Progenitor cell of endocrine pancreas (in vitro differentiated cells): Measurements from ENCODE around the gene CDK11B. TPM values are rescaled to one million over a fixed set of nuclear protein-coding genes. Genes with fewer than 3 reads are reported as not detected.

ENCODE experiments used
- DNase-seq: peaks from one replicate; pipeline ENCODE4 v3.0.0; 2021; ENCODE audit warnings: low spot score; ENCODE audit not compliant: unreplicated experiment
- H3K27ac Mint-ChIP-seq: 2 replicates; pipeline ENCODE4 v1.8.0; 2021; ENCODE audit warnings: mild to moderate bottlenecking, moderate library complexity, mixed read lengths
- H3K27me3 Mint-ChIP-seq: 2 replicates; pipeline ENCODE4 v1.8.0; 2021; ENCODE audit warnings: mixed read lengths
- H3K36me3 Mint-ChIP-seq: 2 replicates; pipeline ENCODE4 v1.8.0; 2022; ENCODE audit warnings: mixed read lengths; ENCODE audit not compliant: insufficient read depth
- H3K4me1 Mint-ChIP-seq: 2 replicates; pipeline ENCODE4 v1.8.0; 2021; ENCODE audit warnings: low read depth, mixed read lengths
- H3K4me3 Mint-ChIP-seq: 2 replicates; pipeline ENCODE4 v1.8.0; 2021; ENCODE audit warnings: low read depth, mild to moderate bottlenecking, moderate library complexity, mixed read lengths
- H3K9me3 Mint-ChIP-seq: 2 replicates; pipeline ENCODE4 v1.8.0; 2021; ENCODE audit warnings: low read depth, mixed read lengths
- CTCF ChIP-seq: fragments of 200-600 bp; sonication (generic); IDR thresholded peaks from one replicate; pipeline ENCODE4 v1.5.0; 2021; ENCODE audit warnings: antibody characterized with exemption, mild to moderate bottlenecking; ENCODE audit not compliant: unreplicated experiment
- total RNA-seq: library from RNA; stranded (reverse); gene quantifications from 2 replicates; pipeline ENCODE4 v1.2.1, GENCODE V29; 2021

CDK11B gene
- total RNA-seq, 1 donor from 2014 or later, result 28.7 TPM

GRCh38 chr1:1593834-1594601, 64.8 kb downstream of the CDK11B start:
- peaks cover 3% of the 10 kb centered on the region for H3K4me1 Mint-ChIP-seq
- no peak for TF ChIP-seq CTCF
- H3K36me3 Mint-ChIP-seq, result no peaks in the 10 kb centered on the region
- no peaks in the 10 kb centered on the region for H3K9me3 Mint-ChIP-seq
- no peak overlapping the region for H3K27ac Mint-ChIP-seq
- DNase-seq, result no peak
- H3K4me3 Mint-ChIP-seq, result no peak overlapping the region
- peaks cover 28% of the 10 kb centered on the region for H3K27me3 Mint-ChIP-seq

- no peaks in the 10 kb centered on the region for H3K4me1 Mint-ChIP-seq
- H3K4me3 Mint-ChIP-seq, result no peak overlapping the region
- H3K27ac Mint-ChIP-seq, result no peak overlapping the region
- TF ChIP-seq CTCF, result no peak
- H3K9me3 Mint-ChIP-seq, result no peaks in the 10 kb centered on the region
- no peak for DNase-seq
- no peaks in the 10 kb centered on the region for H3K36me3 Mint-ChIP-seq
- H3K27me3 Mint-ChIP-seq, result peaks cover 20% of the 10 kb centered on the region
These were observed 67.4 kb downstream of the CDK11B start for GRCh38 chr1:1591452-1591851.

Other genes with a start within 250 kb of the CDK11B start
- 15.1 and 18.1 TPM in 2 replicates for gene ANKRD65, start 237.7 kb downstream of the CDK11B start, total RNA-seq
- 29.7 and 36.8 TPM in 2 replicates for gene VWA1, start 223.3 kb downstream of the CDK11B start, total RNA-seq
- gene ATAD3C, start 209.3 kb downstream of the CDK11B start, total RNA-seq, result 1.6 and 1.9 TPM in 2 replicates
- 36.7 and 42.0 TPM in 2 replicates for gene ATAD3B, start 187.2 kb downstream of the CDK11B start, total RNA-seq
- gene ATAD3A, start 146.8 kb downstream of the CDK11B start, total RNA-seq, result 37.4 and 38.8 TPM in 2 replicates
- 5.1 and 6.6 TPM in 2 replicates for gene TMEM240, start 118.4 kb downstream of the CDK11B start, total RNA-seq
- gene SSU72, start 84.1 kb downstream of the CDK11B start, total RNA-seq, result 114 and 118 TPM in 2 replicates
- 2.7 and 4.2 TPM in 2 replicates for gene FNDC10, start 58.9 kb downstream of the CDK11B start, total RNA-seq
- gene MIB2, start 43.5 kb downstream of the CDK11B start, total RNA-seq, result 132 and 144 TPM in 2 replicates
- gene MMP23B, start 26.8 kb downstream of the CDK11B start, total RNA-seq, result 4.4 and 5.3 TPM in 2 replicates
- 118 and 123 TPM in 2 replicates for gene SLC35E2B, start 33.8 kb upstream of the CDK11B start, total RNA-seq
- gene CDK11A, start 65.4 kb upstream of the CDK11B start, total RNA-seq, result 56.1 and 59.4 TPM in 2 replicates
- gene NADK, start 119.5 kb upstream of the CDK11B start, total RNA-seq, result 86.6 and 87.8 TPM in 2 replicates
- gene GNB1, start 232.1 kb upstream of the CDK11B start, total RNA-seq, result 327 TPM in 2 replicates